ENCODE measurements around the gene FHOD3. TPM values are rescaled to one million over a fixed set of nuclear protein-coding genes. Genes with fewer than 3 reads are reported as not detected.

The FHOD3 gene
- total RNA-seq, 1 donor = 13.0 TPM

DNA sequence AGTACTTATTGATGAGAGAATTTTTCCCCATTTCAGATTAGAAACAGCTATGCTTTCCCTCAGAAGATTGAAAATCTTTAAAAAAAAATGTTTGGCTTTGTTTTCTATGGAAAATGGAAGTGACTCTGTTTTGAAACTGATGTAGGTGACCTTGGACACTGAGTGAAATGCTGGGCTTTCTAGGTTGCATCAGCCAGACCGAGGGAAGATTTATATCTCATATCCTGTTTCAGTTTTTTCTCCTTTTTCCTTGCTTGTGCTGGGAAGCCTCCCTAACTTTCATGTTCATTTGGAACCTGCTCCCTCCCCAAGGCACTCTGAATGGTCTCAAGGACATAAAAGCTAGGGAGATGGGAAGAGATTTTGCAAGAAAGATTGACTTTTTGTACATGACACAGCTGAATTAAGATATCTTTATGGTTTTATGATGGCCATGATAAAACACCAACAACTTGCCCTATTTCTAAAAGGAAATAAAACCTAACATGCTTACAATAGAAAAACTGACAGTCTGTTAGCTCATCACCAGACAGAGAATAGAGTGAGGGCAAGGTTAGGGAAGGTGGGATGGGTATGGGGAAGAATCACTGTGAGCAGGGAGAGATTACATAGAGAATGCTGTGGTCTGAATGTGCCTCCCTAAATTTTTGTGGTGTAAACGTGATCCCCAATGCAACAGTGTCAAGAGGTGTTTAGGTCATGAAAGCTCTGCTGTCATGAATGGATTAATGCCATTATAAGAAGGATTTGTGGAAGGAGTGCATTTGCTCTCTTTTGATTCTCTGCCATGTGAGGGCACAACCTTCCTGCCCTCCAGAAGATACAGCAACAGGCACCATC is 281.6 kb downstream of the FHOD3 start:
- Histone ChIP-seq H2AFZ (ENCODE audit: low read length) (peak overlapping the region; percentile 51), H3K36me3 (ENCODE audit: insufficient read depth, low read length) (no peaks in the 10 kb centered on the region), H3K4me2 (ENCODE audit: insufficient read depth, low read length) (no peak overlapping the region), H3K79me2 (ENCODE audit: insufficient read depth, low read length) (no peaks in the 10 kb centered on the region), H3K4me3 (ENCODE audit: insufficient read depth, low read length) (no peak overlapping the region), H3K4me1 (ENCODE audit: insufficient read depth, low read length) (peaks cover 22% of the 10 kb centered on the region), H3K9me3 (ENCODE audit: low read depth, low read length) (no peaks in the 10 kb centered on the region), H4K20me1 (ENCODE audit: insufficient read depth, low read length) (no peaks in the 10 kb centered on the region), H3K27ac (ENCODE audit: low read depth, low read length) (peak overlapping the region; percentile 31), H3K27me3 (ENCODE audit: insufficient read depth, low read length) (no peaks in the 10 kb centered on the region)
- no peak for DNase-seq (ENCODE audit: insufficient read length, low spot score, missing footprints)
- TF ChIP-seq, protein P1, sequence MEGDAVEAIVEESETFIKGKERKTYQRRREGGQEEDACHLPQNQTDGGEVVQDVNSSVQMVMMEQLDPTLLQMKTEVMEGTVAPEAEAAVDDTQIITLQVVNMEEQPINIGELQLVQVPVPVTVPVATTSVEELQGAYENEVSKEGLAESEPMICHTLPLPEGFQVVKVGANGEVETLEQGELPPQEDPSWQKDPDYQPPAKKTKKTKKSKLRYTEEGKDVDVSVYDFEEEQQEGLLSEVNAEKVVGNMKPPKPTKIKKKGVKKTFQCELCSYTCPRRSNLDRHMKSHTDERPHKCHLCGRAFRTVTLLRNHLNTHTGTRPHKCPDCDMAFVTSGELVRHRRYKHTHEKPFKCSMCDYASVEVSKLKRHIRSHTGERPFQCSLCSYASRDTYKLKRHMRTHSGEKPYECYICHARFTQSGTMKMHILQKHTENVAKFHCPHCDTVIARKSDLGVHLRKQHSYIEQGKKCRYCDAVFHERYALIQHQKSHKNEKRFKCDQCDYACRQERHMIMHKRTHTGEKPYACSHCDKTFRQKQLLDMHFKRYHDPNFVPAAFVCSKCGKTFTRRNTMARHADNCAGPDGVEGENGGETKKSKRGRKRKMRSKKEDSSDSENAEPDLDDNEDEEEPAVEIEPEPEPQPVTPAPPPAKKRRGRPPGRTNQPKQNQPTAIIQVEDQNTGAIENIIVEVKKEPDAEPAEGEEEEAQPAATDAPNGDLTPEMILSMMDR (IDR thresholded peaks at IDR 0.05; ENCODE audit: extremely low read depth, low read depth, low read length) = no peak

DNA sequence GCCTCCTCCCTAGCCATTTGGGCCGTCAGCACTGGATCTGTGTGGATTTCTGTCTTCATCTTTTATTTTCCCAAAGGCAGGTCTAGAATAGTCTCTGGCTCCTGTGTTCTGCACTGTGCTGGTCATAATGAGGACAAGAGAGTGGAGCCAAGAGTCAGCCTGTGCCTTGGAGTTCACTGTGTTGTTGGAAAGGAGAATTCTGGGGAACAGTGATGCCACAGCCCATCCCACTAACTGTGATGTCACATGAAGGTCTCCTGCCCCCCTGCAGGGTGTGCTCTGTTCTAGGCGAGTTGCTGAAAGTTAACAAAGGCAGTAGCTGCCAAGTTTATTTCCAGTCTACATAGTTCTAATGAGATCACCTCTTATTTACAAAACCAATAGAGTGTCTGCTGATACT is 282.8 kb downstream of the FHOD3 start:
- Histone ChIP-seq H3K9me3 (ENCODE audit: low read depth, low read length) (no peaks in the 10 kb centered on the region), H2AFZ (ENCODE audit: low read length) (no peak overlapping the region), H3K27me3 (ENCODE audit: insufficient read depth, low read length) (no peaks in the 10 kb centered on the region), H4K20me1 (ENCODE audit: insufficient read depth, low read length) (no peaks in the 10 kb centered on the region), H3K79me2 (ENCODE audit: insufficient read depth, low read length) (no peaks in the 10 kb centered on the region), H3K4me2 (ENCODE audit: insufficient read depth, low read length) (no peak overlapping the region), H3K4me3 (ENCODE audit: insufficient read depth, low read length) (no peak overlapping the region), H3K27ac (ENCODE audit: low read depth, low read length) (peak overlapping the region; percentile 2), H3K4me1 (ENCODE audit: insufficient read depth, low read length) (peaks cover 22% of the 10 kb centered on the region), H3K36me3 (ENCODE audit: insufficient read depth, low read length) (no peaks in the 10 kb centered on the region)
- TF ChIP-seq, protein P1 (IDR thresholded peaks at IDR 0.05; ENCODE audit: extremely low read depth, low read depth, low read length) = no peak
- no peak for DNase-seq (ENCODE audit: insufficient read length, low spot score, missing footprints)

DNA sequence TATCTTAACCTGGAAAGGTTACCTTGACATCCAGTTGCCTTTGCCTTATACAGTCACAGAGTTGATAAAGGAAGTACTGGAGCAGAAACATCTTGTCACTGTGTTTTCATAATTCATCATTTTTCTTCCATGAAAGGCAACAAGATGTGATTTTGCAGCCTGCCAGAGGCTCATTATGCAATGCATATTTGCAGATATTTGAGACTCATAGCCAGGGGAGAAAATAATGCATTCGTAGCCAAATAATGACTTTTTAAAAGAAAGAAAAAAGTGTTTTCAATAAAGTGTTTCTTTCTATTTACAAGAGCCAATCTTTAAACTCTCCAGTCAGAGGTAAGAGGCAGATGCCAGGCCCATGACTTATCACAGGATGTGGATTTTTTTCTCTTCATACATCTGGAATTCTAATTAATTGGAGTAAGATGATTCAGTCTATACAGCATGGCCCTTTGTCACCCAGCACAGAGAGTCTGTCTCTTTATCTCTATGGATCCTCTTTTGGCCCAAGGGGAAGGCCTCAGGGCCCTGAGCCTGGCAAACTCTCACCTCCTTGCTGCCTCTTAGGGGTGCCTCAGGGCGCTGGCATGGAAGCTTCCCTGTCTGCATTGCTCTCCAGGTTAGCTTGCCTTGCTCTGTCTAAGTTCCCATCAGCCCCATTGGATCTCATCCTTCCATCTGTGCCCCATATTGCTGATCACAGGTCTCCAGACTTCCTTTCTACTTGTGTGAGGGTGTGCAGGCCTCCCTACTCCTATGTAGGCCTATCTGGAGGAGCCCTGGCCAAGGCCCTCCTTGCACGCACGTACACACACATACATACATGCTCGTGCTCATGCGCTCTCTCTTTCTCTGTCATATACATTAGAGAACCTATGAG is 283.6 kb downstream of the FHOD3 start:
- Histone ChIP-seq H3K79me2 (ENCODE audit: insufficient read depth, low read length) (no peaks in the 10 kb centered on the region), H3K4me3 (ENCODE audit: insufficient read depth, low read length) (no peak overlapping the region), H3K9me3 (ENCODE audit: low read depth, low read length) (no peaks in the 10 kb centered on the region), H3K27ac (ENCODE audit: low read depth, low read length) (peak overlapping the region; percentile 2), H3K27me3 (ENCODE audit: insufficient read depth, low read length) (no peaks in the 10 kb centered on the region), H3K36me3 (ENCODE audit: insufficient read depth, low read length) (no peaks in the 10 kb centered on the region), H3K4me2 (ENCODE audit: insufficient read depth, low read length) (peak overlapping the region; percentile 6), H4K20me1 (ENCODE audit: insufficient read depth, low read length) (no peaks in the 10 kb centered on the region), H2AFZ (ENCODE audit: low read length) (peak overlapping the region; percentile 18), H3K4me1 (ENCODE audit: insufficient read depth, low read length) (peaks cover 22% of the 10 kb centered on the region)
- TF ChIP-seq, protein P1 (IDR thresholded peaks at IDR 0.05; ENCODE audit: extremely low read depth, low read depth, low read length) = no peak
- DNase-seq (ENCODE audit: insufficient read length, low spot score, missing footprints) = peak; percentile 66
